VCaP (cell line): ENCODE data around the gene CAPN3.

Experiments
- H3K27ac ChIP-seq: fragments of 450-650 bp; 2 replicates; pipeline ENCODE4 v1.5.1; 2017
- CTCF ChIP-seq: fragments of 450-650 bp; conservative IDR thresholded peaks from 2 replicates; pipeline ENCODE4 v1.5.1; 2017; ENCODE audit warnings: mild to moderate bottlenecking, moderate library complexity

Gene CAPN3

GRCh38 chr15:42408178-42408577, 48.9 kb downstream of the CAPN3 start:
- H3K27ac ChIP-seq: no peak overlapping the region
- TF ChIP-seq CTCF: no peak

- H3K27ac ChIP-seq: no peak overlapping the region
- no peak for TF ChIP-seq CTCF
Observed at GRCh38 chr15:42409011-42409410, 49.7 kb downstream of the CAPN3 start.

GRCh38 chr15:42411884-42412283, 52.6 kb downstream of the CAPN3 start:
- H3K27ac ChIP-seq: no peak overlapping the region
- no peak for TF ChIP-seq CTCF

GRCh38 chr15:42413920-42414319, 54.6 kb downstream of the CAPN3 start:
- H3K27ac ChIP-seq: peak overlapping the region; percentile 13; the same call in 1 of the 2 replicates
- TF ChIP-seq CTCF: no peak

GRCh38 chr15:42419369-42419768, 60.1 kb downstream of the CAPN3 start:
- no peak for TF ChIP-seq CTCF

GRCh38 chr15:42421376-42421775, 62.1 kb downstream of the CAPN3 start:
- no peak overlapping the region for H3K27ac ChIP-seq
- no peak for TF ChIP-seq CTCF

More at GRCh38 chr15:42419369-42419768, 60.1 kb downstream of the CAPN3 start:
- no peak overlapping the region for H3K27ac ChIP-seq

- no peak for TF ChIP-seq CTCF
- H3K27ac ChIP-seq: no peak overlapping the region
Observed at GRCh38 chr15:42427429-42428223, 68.3 kb downstream of the CAPN3 start.
